HepG2 (cell line): ENCODE data around the gene MAPK6. TPM values are rescaled to one million over a fixed set of nuclear protein-coding genes. Genes with fewer than 3 reads are reported as not detected.
A peak's percentile ranks its signal among the peaks of the same experiment; 100 is the strongest.

Source experiments
- CHD2 ChIP-seq: IDR thresholded peaks from 2 replicates; pipeline ENCODE4 v1.6.1; 2011; ENCODE audit warnings: low read depth, low read length, improper control_type of control experiment
- HDAC1 ChIP-seq: sonication (generic); formaldehyde crosslinking; IDR thresholded peaks from 2 replicates; pipeline ENCODE4 v1.5.1; 2020; ENCODE audit warnings: mild to moderate bottlenecking, missing genetic modification reagents
- HOXA9 ChIP-seq: sonication (generic); formaldehyde crosslinking; IDR thresholded peaks from 2 replicates; pipeline ENCODE4 v1.8.1; 2022; ENCODE audit warnings: missing genetic modification reagents, mild to moderate bottlenecking, moderate library complexity, borderline replicate concordance
- KAT8 ChIP-seq: IDR thresholded peaks from 2 replicates; pipeline ENCODE4 v1.6.1; 2016; ENCODE audit warnings: missing genetic modification reagents, missing compliant biosample characterization
- MAFK ChIP-seq, 2 experiments: IDR thresholded peaks in 1 of 2; conservative IDR thresholded peaks in 1 of 2; 2 replicates each; pipeline ENCODE4 v1.6.1; 2011; ENCODE audit warnings: improper control_type of control experiment in 2 of 2, low read length in 2 of 2
- NCOA2 ChIP-seq: sonication (generic); formaldehyde crosslinking; IDR thresholded peaks from 2 replicates; pipeline ENCODE4 v1.8.0; 2022; ENCODE audit warnings: inconsistent platforms
- ONECUT2 ChIP-seq: sonication (generic); formaldehyde crosslinking; IDR thresholded peaks from 2 replicates; pipeline ENCODE4 v1.4.0; 2020; ENCODE audit warnings: missing genetic modification reagents
- PAF1 ChIP-seq: IDR thresholded peaks from 2 replicates; pipeline ENCODE4 v1.6.1; 2016; ENCODE audit warnings: missing genetic modification reagents, missing compliant biosample characterization
- RAD51 ChIP-seq: fragments of 450-650 bp; IDR thresholded peaks from 2 replicates; pipeline ENCODE4 v1.6.1; 2016; ENCODE audit warnings: borderline replicate concordance
- RFX5 ChIP-seq: IDR thresholded peaks from 2 replicates; pipeline ENCODE4 v1.6.1; 2011; ENCODE audit warnings: low read depth, low read length, improper control_type of control experiment
- SALL2 ChIP-seq: sonication (generic); formaldehyde crosslinking; IDR thresholded peaks from 2 replicates; pipeline ENCODE4 v1.8.1; 2023; ENCODE audit warnings: mild to moderate bottlenecking, missing genetic modification reagents, inconsistent platforms
- SCMH1 ChIP-seq: sonication (generic); formaldehyde crosslinking; IDR thresholded peaks from 2 replicates; pipeline ENCODE4 v1.9.0; 2021; ENCODE audit warnings: missing genetic modification reagents, mild to moderate bottlenecking, borderline replicate concordance
- TRIM24 ChIP-seq: sonication (generic); formaldehyde crosslinking; IDR thresholded peaks from 2 replicates; pipeline ENCODE4 v1.8.0; 2022; ENCODE audit warnings: mild to moderate bottlenecking, missing genetic modification reagents
- YEATS2 ChIP-seq: sonication (generic); formaldehyde crosslinking; IDR thresholded peaks from 2 replicates; pipeline ENCODE4 v1.4.0; 2020; ENCODE audit warnings: missing genetic modification reagents, borderline replicate concordance
- ZBTB20 ChIP-seq: sonication (generic); formaldehyde crosslinking; IDR thresholded peaks from 2 replicates; pipeline ENCODE4 v1.8.1; 2023; ENCODE audit warnings: missing genetic modification reagents, low read depth, mild to moderate bottlenecking, borderline replicate concordance
- ZNF256 ChIP-seq: sonication (generic); formaldehyde crosslinking; conservative IDR thresholded peaks from 2 replicates; pipeline ENCODE4 v1.4.0; 2020; ENCODE audit warnings: missing genetic modification reagents
- ZNF468 ChIP-seq: sonication (generic); formaldehyde crosslinking; IDR thresholded peaks from 2 replicates; pipeline ENCODE4 v1.8.0; 2022; ENCODE audit warnings: mild to moderate bottlenecking, moderate library complexity, missing genetic modification reagents
- ZNF567 ChIP-seq: sonication (generic); formaldehyde crosslinking; IDR thresholded peaks from 2 replicates; pipeline ENCODE4 v1.8.1; 2023; ENCODE audit warnings: mild to moderate bottlenecking, missing genetic modification reagents, borderline replicate concordance
- ZNF713 ChIP-seq: sonication (generic); formaldehyde crosslinking; IDR thresholded peaks from 2 replicates; pipeline ENCODE4 v1.4.0; 2020; ENCODE audit warnings: mild to moderate bottlenecking, missing genetic modification reagents
- ZNF788 ChIP-seq: sonication (generic); formaldehyde crosslinking; IDR thresholded peaks from 2 replicates; pipeline ENCODE4 v1.5.0; 2020; ENCODE audit warnings: mild to moderate bottlenecking, missing genetic modification reagents, borderline replicate concordance
- polyA plus RNA-seq, 8 experiments: library from polyadenylated mRNA; depleted of rRNA in 3 of 8; stranded (reverse) in 7 of 8; unstranded in 1 of 8; fragments of >200 nt; fragmentation: Illumina TruSeq in 4 of 8; extraction: Trizol in 4 of 8; gene quantifications; 2 replicates each; pipeline versions ENCODE4 v1.2.1 to v1.2.3, GENCODE V29; 2011 to 2016; ENCODE audit warnings: low read depth in 4 of 8, missing spikeins in 1 of 8, mixed read lengths in 1 of 8; ENCODE audit not compliant: insufficient read depth in 1 of 8
- total RNA-seq, 5 experiments: library from RNA; depleted of rRNA; stranded (reverse); fragments of >200 nt; fragmentation: Illumina TruSeq; extraction: Trizol; gene quantifications; 2 replicates each; pipeline ENCODE4 v1.2.3, GENCODE V29; 2016; ENCODE audit warnings: low read depth in 1 of 5
- TF ChIP-seq, protein P1 (sequence below): sonication (generic); formaldehyde crosslinking; IDR thresholded peaks from 2 replicates; pipeline ENCODE4 v1.4.0; 2020; ENCODE audit warnings: missing genetic modification reagents, mild to moderate bottlenecking, borderline replicate concordance
- TF ChIP-seq, protein P2 (sequence below): IDR thresholded peaks from 2 replicates; pipeline ENCODE4 v1.6.1; 2018; ENCODE audit warnings: missing genetic modification reagents, mild to moderate bottlenecking, missing compliant biosample characterization
- TF ChIP-seq, protein P3 (sequence below): IDR thresholded peaks from 2 replicates; pipeline ENCODE4 v1.6.1; 2012; ENCODE audit warnings: inconsistent platforms
- TF ChIP-seq, protein P4 (sequence below): sonication (generic); formaldehyde crosslinking; IDR thresholded peaks from 2 replicates; pipeline ENCODE4 v1.4.0; 2020; ENCODE audit warnings: mild to moderate bottlenecking, missing genetic modification reagents
- TF ChIP-seq, protein P5 (sequence below): sonication (generic); formaldehyde crosslinking; IDR thresholded peaks from 2 replicates; pipeline ENCODE4 v1.5.1; 2020; ENCODE audit warnings: mild to moderate bottlenecking, moderate library complexity, missing genetic modification reagents

MAPK6 gene
- total and polyA plus RNA-seq, 2 of the 13 experiments (the other 11 are each of a cell fraction or from before 2014, with no cell fraction given): 89.5 to 99.7 TPM

DNA sequence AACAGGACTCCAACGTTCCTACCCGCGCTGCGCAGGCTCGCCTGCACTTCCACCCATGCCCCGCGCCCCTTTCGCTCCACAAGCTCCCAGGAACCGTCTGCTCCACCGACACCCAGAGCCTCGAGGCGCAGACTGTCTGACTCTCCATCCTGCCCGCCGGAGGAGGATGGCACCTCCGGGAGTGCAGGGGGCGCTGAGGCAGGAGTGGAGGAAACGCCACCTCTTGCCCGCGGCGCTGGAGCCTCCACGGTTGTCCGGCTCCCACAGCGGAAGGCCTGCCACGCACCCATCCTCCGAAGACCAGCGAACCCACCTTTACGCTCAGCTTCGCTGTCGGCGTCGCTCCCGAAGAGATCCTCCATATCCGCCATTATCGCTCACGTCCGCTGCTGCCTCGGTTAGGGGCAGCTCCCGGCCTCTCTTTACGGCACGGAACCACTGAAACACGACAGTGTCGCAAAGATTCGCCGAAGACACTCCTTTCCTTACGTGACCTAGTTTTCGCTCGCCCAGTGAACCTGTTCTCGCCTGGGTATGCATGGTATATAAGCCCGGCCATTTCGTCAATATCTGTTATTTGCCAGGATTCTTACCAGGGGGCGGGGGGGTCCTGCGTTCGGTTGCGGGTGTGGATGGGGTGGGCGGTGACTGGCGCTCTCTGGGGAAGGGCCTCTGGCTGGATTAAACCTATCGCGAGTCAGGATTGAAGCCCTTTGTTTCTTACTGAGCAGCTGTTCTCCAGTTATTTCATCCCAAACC, 47.5 kb upstream of the MAPK6 start, which contains the start of gene LEO1 (continued):
- TF ChIP-seq, protein P1, sequence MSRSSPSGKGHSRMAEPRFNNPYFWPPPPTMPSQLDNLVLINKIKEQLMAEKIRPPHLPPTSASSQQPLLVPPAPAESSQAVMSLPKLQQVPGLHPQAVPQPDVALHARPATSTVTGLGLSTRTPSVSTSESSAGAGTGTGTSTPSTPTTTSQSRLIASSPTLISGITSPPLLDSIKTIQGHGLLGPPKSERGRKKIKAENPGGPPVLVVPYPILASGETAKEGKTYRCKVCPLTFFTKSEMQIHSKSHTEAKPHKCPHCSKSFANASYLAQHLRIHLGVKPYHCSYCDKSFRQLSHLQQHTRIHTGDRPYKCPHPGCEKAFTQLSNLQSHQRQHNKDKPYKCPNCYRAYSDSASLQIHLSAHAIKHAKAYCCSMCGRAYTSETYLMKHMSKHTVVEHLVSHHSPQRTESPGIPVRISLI: 0 out of 2 replicates have a peak, but pooled peaks have one; percentile 40
- TF ChIP-seq ZNF713 (CRISPR knock-in tag) (no peak), ZNF468 (CRISPR knock-in tag) (no peak), ZNF567 (CRISPR knock-in tag) (no peak), YEATS2 (CRISPR knock-in tag) (peak; percentile 84; the same call in 1 of the 2 replicates), RAD51 (no peak), ZNF256 (CRISPR knock-in tag) (peak; percentile 78; the same call in 1 of the 2 replicates), MAFK (conservative IDR thresholded peaks at IDR 0.05 in 1 of 2, IDR thresholded peaks at IDR 0.05 in 1 of 2; ENCODE audit: low read length in 2 of 2) (no peak), HOXA9 (CRISPR knock-in tag) (no peak; the same call in 1 of the 2 replicates), CHD2 (peak; percentile 12; the same call in 1 of the 2 replicates), ONECUT2 (CRISPR knock-in tag) (no peak), TRIM24 (CRISPR knock-in tag) (no peak), SCMH1 (CRISPR knock-in tag) (no peak), ZBTB20 (CRISPR knock-in tag) (0 out of 2 replicates have a peak, but pooled peaks have one; percentile 84), NCOA2 (no peak; the same call in 1 of the 2 replicates), SALL2 (CRISPR knock-in tag) (peak; percentile 89), PAF1 (CRISPR knock-in tag) (no peak), RFX5 (no peak), ZNF788 (peak; percentile 67; the same call in 1 of the 2 replicates), KAT8 (CRISPR knock-in tag) (peak; percentile 89), HDAC1 (peak; percentile 81)
- TF ChIP-seq, protein P2, sequence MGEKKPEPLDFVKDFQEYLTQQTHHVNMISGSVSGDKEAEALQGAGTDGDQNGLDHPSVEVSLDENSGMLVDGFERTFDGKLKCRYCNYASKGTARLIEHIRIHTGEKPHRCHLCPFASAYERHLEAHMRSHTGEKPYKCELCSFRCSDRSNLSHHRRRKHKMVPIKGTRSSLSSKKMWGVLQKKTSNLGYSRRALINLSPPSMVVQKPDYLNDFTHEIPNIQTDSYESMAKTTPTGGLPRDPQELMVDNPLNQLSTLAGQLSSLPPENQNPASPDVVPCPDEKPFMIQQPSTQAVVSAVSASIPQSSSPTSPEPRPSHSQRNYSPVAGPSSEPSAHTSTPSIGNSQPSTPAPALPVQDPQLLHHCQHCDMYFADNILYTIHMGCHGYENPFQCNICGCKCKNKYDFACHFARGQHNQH (CRISPR knock-in tag): peak; percentile 15; the same call in 1 of the 2 replicates
- TF ChIP-seq, protein P3, sequence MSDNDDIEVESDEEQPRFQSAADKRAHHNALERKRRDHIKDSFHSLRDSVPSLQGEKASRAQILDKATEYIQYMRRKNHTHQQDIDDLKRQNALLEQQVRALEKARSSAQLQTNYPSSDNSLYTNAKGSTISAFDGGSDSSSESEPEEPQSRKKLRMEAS: no peak; the same call in 1 of the 2 replicates
- TF ChIP-seq, protein P4, sequence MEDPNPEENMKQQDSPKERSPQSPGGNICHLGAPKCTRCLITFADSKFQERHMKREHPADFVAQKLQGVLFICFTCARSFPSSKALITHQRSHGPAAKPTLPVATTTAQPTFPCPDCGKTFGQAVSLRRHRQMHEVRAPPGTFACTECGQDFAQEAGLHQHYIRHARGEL (CRISPR knock-in tag): no peak
- TF ChIP-seq, protein P5, sequence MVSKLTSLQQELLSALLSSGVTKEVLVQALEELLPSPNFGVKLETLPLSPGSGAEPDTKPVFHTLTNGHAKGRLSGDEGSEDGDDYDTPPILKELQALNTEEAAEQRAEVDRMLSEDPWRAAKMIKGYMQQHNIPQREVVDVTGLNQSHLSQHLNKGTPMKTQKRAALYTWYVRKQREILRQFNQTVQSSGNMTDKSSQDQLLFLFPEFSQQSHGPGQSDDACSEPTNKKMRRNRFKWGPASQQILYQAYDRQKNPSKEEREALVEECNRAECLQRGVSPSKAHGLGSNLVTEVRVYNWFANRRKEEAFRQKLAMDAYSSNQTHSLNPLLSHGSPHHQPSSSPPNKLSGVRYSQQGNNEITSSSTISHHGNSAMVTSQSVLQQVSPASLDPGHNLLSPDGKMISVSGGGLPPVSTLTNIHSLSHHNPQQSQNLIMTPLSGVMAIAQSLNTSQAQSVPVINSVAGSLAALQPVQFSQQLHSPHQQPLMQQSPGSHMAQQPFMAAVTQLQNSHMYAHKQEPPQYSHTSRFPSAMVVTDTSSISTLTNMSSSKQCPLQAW (CRISPR knock-in tag): peak; percentile 52
